ENCODE results near the gene SPRYD3. TPM values are rescaled to one million over a fixed set of nuclear protein-coding genes. Genes with fewer than 3 reads are reported as not detected.

SPRYD3 gene, protein sequence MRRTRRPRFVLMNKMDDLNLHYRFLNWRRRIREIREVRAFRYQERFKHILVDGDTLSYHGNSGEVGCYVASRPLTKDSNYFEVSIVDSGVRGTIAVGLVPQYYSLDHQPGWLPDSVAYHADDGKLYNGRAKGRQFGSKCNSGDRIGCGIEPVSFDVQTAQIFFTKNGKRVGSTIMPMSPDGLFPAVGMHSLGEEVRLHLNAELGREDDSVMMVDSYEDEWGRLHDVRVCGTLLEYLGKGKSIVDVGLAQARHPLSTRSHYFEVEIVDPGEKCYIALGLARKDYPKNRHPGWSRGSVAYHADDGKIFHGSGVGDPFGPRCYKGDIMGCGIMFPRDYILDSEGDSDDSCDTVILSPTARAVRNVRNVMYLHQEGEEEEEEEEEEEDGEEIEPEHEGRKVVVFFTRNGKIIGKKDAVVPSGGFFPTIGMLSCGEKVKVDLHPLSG
- total RNA-seq = 17.2 and 31.2 TPM in 2 replicates

GRCh38 chr12:53079226-53080117, at the start of gene SPRYD3:
Gene SPRYD3, minus strand, starts transcription at chr12:53079390. Its CDS starts 57 bp downstream, at chr12:53079333.

DNA sequence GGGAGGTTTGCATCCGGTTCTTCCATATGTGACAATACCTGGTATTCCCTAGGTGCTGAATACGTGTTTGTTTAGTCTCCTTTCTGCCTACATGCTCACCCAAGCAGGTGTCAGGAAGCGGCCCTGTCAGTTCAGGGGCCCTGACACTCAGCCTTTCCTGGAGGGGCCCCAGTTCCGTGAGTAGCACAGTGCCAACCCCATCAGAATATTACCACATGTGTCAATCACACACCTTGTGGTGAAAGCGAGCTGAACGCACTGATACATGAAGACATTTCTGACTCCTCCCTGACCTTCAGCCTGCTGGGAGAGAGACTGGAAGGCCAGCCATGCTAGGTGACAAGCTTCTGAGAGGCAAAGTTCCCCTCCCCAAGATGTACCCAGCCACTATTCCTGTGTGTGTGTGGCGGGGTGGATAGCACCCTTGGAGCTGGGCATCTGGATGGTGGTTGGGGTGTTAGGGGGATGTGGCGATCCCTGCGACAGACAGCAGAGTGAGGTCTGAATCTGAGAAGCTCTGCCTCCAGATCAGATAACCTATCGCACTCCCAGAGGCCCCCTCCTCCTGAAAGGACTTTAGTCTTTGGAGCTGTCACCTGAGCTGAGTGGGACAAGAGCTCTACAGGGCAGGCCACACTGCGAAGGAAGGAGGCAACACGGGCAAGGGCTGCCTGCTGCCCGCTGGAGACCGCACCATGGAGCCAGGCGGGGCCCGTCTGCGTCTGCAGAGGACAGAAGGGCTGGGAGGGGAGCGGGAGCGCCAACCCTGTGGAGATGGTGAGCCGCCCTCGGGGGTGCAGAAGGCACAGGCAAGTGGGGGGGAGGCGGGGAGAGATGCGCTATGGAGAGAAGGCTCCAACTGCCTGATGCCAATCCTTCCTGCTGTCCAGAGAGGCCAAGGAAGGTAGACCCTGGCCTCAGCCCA, 24.0 kb upstream of the SPRYD3 start, which contains the start of gene SOAT2:
Gene SOAT2, plus strand, starts transcription at position 604 of the 925 bp plus-strand sequence. Its CDS starts 92 bp downstream, at position 696.

DNA sequence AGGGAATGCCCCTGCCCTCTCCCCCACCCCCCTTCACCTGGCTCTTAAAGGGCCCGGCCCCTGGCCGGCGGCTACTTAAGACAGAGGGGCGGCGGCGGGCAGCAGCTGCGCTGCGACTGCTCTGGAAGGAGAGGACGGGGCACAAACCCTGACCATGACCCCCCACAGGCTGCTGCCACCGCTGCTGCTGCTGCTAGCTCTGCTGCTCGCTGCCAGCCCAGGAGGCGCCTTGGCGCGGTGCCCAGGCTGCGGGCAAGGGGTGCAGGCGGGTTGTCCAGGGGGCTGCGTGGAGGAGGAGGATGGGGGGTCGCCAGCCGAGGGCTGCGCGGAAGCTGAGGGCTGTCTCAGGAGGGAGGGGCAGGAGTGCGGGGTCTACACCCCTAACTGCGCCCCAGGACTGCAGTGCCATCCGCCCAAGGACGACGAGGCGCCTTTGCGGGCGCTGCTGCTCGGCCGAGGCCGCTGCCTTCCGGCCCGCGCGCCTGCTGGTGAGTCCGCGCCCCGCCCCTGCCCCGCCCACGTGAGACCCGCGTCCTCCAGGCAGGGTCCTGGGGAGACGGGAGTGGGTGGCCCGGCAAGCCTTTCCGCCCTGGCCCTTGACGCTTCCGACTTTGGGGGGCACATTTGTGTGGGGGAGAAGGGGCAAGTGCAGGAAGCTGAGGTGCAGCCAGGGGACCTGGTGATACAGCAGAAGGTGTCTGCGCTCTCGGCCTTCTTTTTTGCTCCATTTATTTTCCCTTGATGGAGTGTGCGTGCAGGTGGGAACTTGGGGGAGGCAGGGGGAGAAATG, 18.6 kb upstream of the SPRYD3 start, which contains the start of gene IGFBP6:
Gene IGFBP6, plus strand, starts transcription at position 104 of the 790 bp plus-strand sequence. Its CDS starts 51 bp downstream, at position 155.

DNA sequence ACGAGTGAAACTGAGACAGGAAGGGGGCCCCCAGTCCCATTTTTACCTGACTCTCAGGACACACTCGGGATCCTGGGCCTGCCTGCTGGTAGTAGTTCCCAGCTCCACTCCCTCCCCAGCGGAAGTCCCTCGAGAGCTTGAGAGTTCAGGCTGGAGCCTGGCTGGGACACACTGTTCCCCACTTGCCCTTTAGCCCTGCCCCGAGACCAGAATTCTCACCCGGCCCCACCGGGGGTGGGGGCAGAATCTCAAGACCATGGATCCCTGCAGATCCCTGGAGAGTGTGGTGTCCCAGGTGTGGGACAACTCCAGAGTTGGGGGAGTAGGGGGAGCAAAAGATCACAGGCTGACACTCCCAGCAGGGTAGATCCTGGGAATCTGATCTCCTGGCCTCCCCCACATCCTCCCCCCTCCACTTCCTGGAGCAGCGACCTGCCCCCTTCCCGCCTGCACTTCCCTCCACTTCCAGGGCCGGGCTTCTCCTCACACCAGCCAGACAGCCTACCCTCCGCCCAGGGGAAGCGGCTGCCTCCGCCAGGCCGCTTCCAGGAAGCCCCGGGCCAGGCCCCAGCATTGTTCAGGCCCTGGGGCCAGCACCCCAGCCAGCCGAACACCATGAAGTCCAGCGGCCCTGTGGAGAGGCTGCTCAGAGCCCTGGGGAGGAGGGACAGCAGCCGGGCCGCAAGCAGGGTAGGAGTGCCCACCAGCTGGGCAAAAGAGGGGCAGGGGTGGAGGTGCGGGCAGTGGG, 29.4 kb downstream of the SPRYD3 start, which contains the start of gene TNS2:
Gene TNS2, plus strand, starts transcription at position 495 of the 748 bp plus-strand sequence. Its CDS starts 121 bp downstream, at position 616.

Other genes with a start within 250 kb of the SPRYD3 start
- gene KRT79, start 245.1 kb downstream of the SPRYD3 start, total RNA-seq = not detected in 2 replicates
- not detected in 2 replicates for gene KRT78, start 230.4 kb downstream of the SPRYD3 start, total RNA-seq
- 6.7 and 13.4 TPM in 2 replicates for gene KRT8, start 174.3 kb downstream of the SPRYD3 start, total RNA-seq
- 66.7 and 246 TPM in 2 replicates for gene KRT18, start 130.3 kb downstream of the SPRYD3 start, total RNA-seq
- 1,845 and 2,136 TPM in 2 replicates for gene EIF4B, start 72.9 kb downstream of the SPRYD3 start, total RNA-seq
- 23.2 and 37.3 TPM in 2 replicates for gene TNS2, start 29.3 kb downstream of the SPRYD3 start, total RNA-seq
- 666 and 756 TPM in 2 replicates for gene IGFBP6, start 18.3 kb upstream of the SPRYD3 start, total RNA-seq
- gene SOAT2, start 24.1 kb upstream of the SPRYD3 start, total RNA-seq = 0.09 TPM in 1 of 2 replicates, not detected in the other
- gene ZNF740, start 101.3 kb upstream of the SPRYD3 start, total RNA-seq = 13.2 and 16.2 TPM in 2 replicates
- gene CSAD, start 101.5 kb upstream of the SPRYD3 start, total RNA-seq = 7.3 and 11.3 TPM in 2 replicates
- gene ITGB7, start 127.9 kb upstream of the SPRYD3 start, total RNA-seq = 0.14 and 0.37 TPM in 2 replicates
- gene RARG, start 152.8 kb upstream of the SPRYD3 start, total RNA-seq = 17.5 and 21.2 TPM in 2 replicates
- 0.46 and 1.00 TPM in 2 replicates for gene ESPL1, start 188.9 kb upstream of the SPRYD3 start, total RNA-seq
- 998 and 1,105 TPM in 2 replicates for gene PFDN5, start 216.2 kb upstream of the SPRYD3 start, total RNA-seq
- 54.5 and 64.1 TPM in 2 replicates for gene MYG1, start 220.3 kb upstream of the SPRYD3 start, total RNA-seq
- 30.0 and 38.0 TPM in 2 replicates for gene AAAS, start 242.2 kb upstream of the SPRYD3 start, total RNA-seq